Activated naive CD4-positive, alpha-beta T cell treated with anti-CD3 and anti-CD28 coated beads, Interleukin-2, amount 50 U/mL, for 72 hours (primary cell): Measurements from ENCODE around the gene OCEL1. TPM values are rescaled to one million over a fixed set of nuclear protein-coding genes. Genes with fewer than 3 reads are reported as not detected.
"Not testable (repeated sequence)": the region's sequence is repeated elsewhere in the genome, so short reads cannot be mapped to it uniquely, and the experiment has no call there.

Source experiments
- ATAC-seq, 2 donors: fragments of 150-1000 bp; cut with Tn5 transposase; 2 replicates each; pipeline ENCODE4 v1.10.0; 2021; ENCODE audit warnings: mild to moderate bottlenecking in 2 of 2, moderate library complexity in 2 of 2
- DNase-seq, 2 donors: peaks; one replicate each; pipeline ENCODE4 v3.0.0; 2021 to 2022; ENCODE audit warnings: low spot score in 2 of 2
- H3K27ac Mint-ChIP-seq, 2 donors: one replicate each; pipeline ENCODE4 v1.8.0; 2022; ENCODE audit warnings: mild to moderate bottlenecking in 2 of 2, mixed read lengths in 2 of 2
- H3K36me3 Mint-ChIP-seq, 2 donors: one replicate each; pipeline ENCODE4 v1.8.0; 2022; ENCODE audit warnings: mixed read lengths in 2 of 2
- H3K9me3 Mint-ChIP-seq, 2 donors: one replicate each; pipeline ENCODE4 v1.8.0; 2022; ENCODE audit warnings: mixed read lengths in 2 of 2
- total RNA-seq, 2 donors: library from RNA; stranded (reverse); gene quantifications; one replicate each; pipeline ENCODE4 v1.2.3, GENCODE V29; 2022

Gene OCEL1
- 10 to 100 TPM; 14.3 to 17.1 TPM for total RNA-seq

- ATAC-seq (peak; percentile 91 to 94), DNase-seq (peak; percentile 93 to 97)
- Mint-ChIP-seq H3K9me3 (no peaks in the 10 kb centered on the region), H3K27ac (peak within 1 kb of the TSS; percentile 84 to 94), H3K36me3 (no peaks in the 10 kb centered on the region)
Observed at GRCh38 chr19:17226002-17226933, at the start of gene OCEL1. Gene OCEL1 (plus strand): TSS chr19:17226226. CDS start chr19:17226248, 22 bp downstream.

GRCh38 chr19:17178291-17178690 lies 47.7 kb upstream of the OCEL1 start:
- DNase-seq (no peak), ATAC-seq (no peak)
- H3K36me3 Mint-ChIP-seq: peaks cover 4 to 24% of the 10 kb centered on the region in 2 donors
- no peak overlapping the region for H3K27ac Mint-ChIP-seq
- H3K9me3 Mint-ChIP-seq: no peaks in the 10 kb centered on the region

- DNase-seq: no peak
- peaks cover 0 to 29% of the 10 kb centered on the region in 2 donors for H3K36me3 Mint-ChIP-seq
- H3K27ac Mint-ChIP-seq: peak overlapping the region in 1 of 2 donors; percentile 68
- no peak for ATAC-seq
- no peaks in the 10 kb centered on the region for H3K9me3 Mint-ChIP-seq
Observed at GRCh38 chr19:17180997-17181702, 44.9 kb upstream of the OCEL1 start.

- DNase-seq (peak in 1 of 2 donors; percentile 27), ATAC-seq (peak; percentile 20 to 42)
- Mint-ChIP-seq H3K36me3 (peaks cover 0 to 29% of the 10 kb centered on the region in 2 donors), H3K9me3 (no peaks in the 10 kb centered on the region), H3K27ac (peak overlapping the region; percentile 87 to 97)
Observed at GRCh38 chr19:17183271-17183761, 42.7 kb upstream of the OCEL1 start.

- DNase-seq: peak in 1 of 2 donors; percentile 20
- peaks cover 0 to 29% of the 10 kb centered on the region in 2 donors for H3K36me3 Mint-ChIP-seq
- ATAC-seq: peak; percentile 47 to 69
- peak overlapping the region; percentile 87 to 97 for H3K27ac Mint-ChIP-seq
- H3K9me3 Mint-ChIP-seq: no peaks in the 10 kb centered on the region
Observed at GRCh38 chr19:17183858-17184321, 42.1 kb upstream of the OCEL1 start.

- no peaks in the 10 kb centered on the region for H3K9me3 Mint-ChIP-seq
- peak; percentile 73 to 86 for ATAC-seq
- peak overlapping the region; percentile 87 to 97 for H3K27ac Mint-ChIP-seq
- DNase-seq: peak in 1 of 2 donors; percentile 36
- H3K36me3 Mint-ChIP-seq: peaks cover 0 to 29% of the 10 kb centered on the region in 2 donors
Observed at GRCh38 chr19:17184371-17184841, 41.6 kb upstream of the OCEL1 start.

- Mint-ChIP-seq H3K36me3 (peaks cover 0 to 27% of the 10 kb centered on the region in 2 donors), H3K27ac (peak overlapping the region in 1 of 2 donors; percentile 88), H3K9me3 (no peaks in the 10 kb centered on the region)
- ATAC-seq (no peak), DNase-seq (no peak)
Observed at GRCh38 chr19:17185590-17185989, 40.4 kb upstream of the OCEL1 start.

GRCh38 chr19:17191736-17192135 lies 34.3 kb upstream of the OCEL1 start:
- not testable (repeated sequence) for ATAC-seq, H3K27ac Mint-ChIP-seq, H3K36me3 Mint-ChIP-seq

GRCh38 chr19:17192751-17193150 lies 33.3 kb upstream of the OCEL1 start:
- DNase-seq: no peak
- H3K9me3 Mint-ChIP-seq: no peaks in the 10 kb centered on the region
- H3K36me3 Mint-ChIP-seq: peaks cover 0 to 7% of the 10 kb centered on the region in 2 donors
- no peak for ATAC-seq
- H3K27ac Mint-ChIP-seq: no peak overlapping the region

More at GRCh38 chr19:17191736-17192135, 34.3 kb upstream of the OCEL1 start:
- DNase-seq, H3K9me3 Mint-ChIP-seq: not testable (repeated sequence)

GRCh38 chr19:17194608-17195007 lies 31.4 kb upstream of the OCEL1 start:
- Mint-ChIP-seq H3K9me3 (no peaks in the 10 kb centered on the region), H3K27ac (peak overlapping the region; percentile 44 to 58), H3K36me3 (peaks cover 0 to 7% of the 10 kb centered on the region in 2 donors)
- DNase-seq: no peak
- no peak for ATAC-seq

- H3K36me3 Mint-ChIP-seq: peaks cover 2 to 7% of the 10 kb centered on the region in 2 donors
- no peak for DNase-seq
- no peak for ATAC-seq
- no peaks in the 10 kb centered on the region for H3K9me3 Mint-ChIP-seq
- H3K27ac Mint-ChIP-seq: peak overlapping the region in 1 of 2 donors; percentile 44
Observed at GRCh38 chr19:17195106-17195505, 30.9 kb upstream of the OCEL1 start.

- no peak for DNase-seq
- Mint-ChIP-seq H3K27ac (peak overlapping the region; percentile 2 to 76), H3K36me3 (peaks cover 7 to 15% of the 10 kb centered on the region in 2 donors), H3K9me3 (no peaks in the 10 kb centered on the region)
- no peak for ATAC-seq
Observed at GRCh38 chr19:17196610-17197009, 29.4 kb upstream of the OCEL1 start.

- H3K36me3 Mint-ChIP-seq: peaks cover 7 to 23% of the 10 kb centered on the region in 2 donors
- no peaks in the 10 kb centered on the region for H3K9me3 Mint-ChIP-seq
- ATAC-seq: no peak
- H3K27ac Mint-ChIP-seq: peak overlapping the region; percentile 53 to 76
- no peak for DNase-seq
Observed at GRCh38 chr19:17197666-17198065, 28.4 kb upstream of the OCEL1 start.

GRCh38 chr19:17200408-17201079 lies 25.5 kb upstream of the OCEL1 start:
- Mint-ChIP-seq H3K9me3 (no peaks in the 10 kb centered on the region), H3K36me3 (peaks cover 7 to 34% of the 10 kb centered on the region in 2 donors), H3K27ac (peak overlapping the region; percentile 39 to 49)
- ATAC-seq (no peak), DNase-seq (no peak)

- Mint-ChIP-seq H3K9me3 (no peaks in the 10 kb centered on the region), H3K27ac (peak overlapping the region in 1 of 2 donors; percentile 55), H3K36me3 (peaks cover 0 to 34% of the 10 kb centered on the region in 2 donors)
- DNase-seq (no peak), ATAC-seq (peak; percentile 32 to 38)
Observed at GRCh38 chr19:17202249-17202648, 23.8 kb upstream of the OCEL1 start.

- Mint-ChIP-seq H3K36me3 (peaks cover 0 to 34% of the 10 kb centered on the region in 2 donors), H3K9me3 (no peaks in the 10 kb centered on the region), H3K27ac (no peak overlapping the region)
Observed at GRCh38 chr19:17202713-17203112, 23.3 kb upstream of the OCEL1 start.

More at GRCh38 chr19:17202713-17203112, 23.3 kb upstream of the OCEL1 start:
- DNase-seq: no peak
- no peak for ATAC-seq
